22Rv1 (cell line): ENCODE data around the gene LSM5.

Experiments used
- H3K27ac ChIP-seq: fragments of 450-650 bp; 2 replicates; pipeline ENCODE4 v1.5.1; 2017
- ZFX ChIP-seq: fragments of 450-650 bp; IDR thresholded peaks from 2 replicates; pipeline ENCODE4 v1.6.1; 2017; ENCODE audit warnings: antibody characterized with exemption, borderline replicate concordance
- TF ChIP-seq, protein P1 (sequence below): fragments of 450-650 bp; IDR thresholded peaks from 2 replicates; pipeline ENCODE4 v1.5.1; 2017; ENCODE audit warnings: mild to moderate bottlenecking

Gene LSM5

GRCh38 chr7:32532716-32533115, 42.5 kb upstream of the LSM5 start:
- no peak for TF ChIP-seq ZFX

GRCh38 chr7:32532086-32532485, 41.9 kb upstream of the LSM5 start:
- no peak for TF ChIP-seq ZFX
- TF ChIP-seq, protein P1, sequence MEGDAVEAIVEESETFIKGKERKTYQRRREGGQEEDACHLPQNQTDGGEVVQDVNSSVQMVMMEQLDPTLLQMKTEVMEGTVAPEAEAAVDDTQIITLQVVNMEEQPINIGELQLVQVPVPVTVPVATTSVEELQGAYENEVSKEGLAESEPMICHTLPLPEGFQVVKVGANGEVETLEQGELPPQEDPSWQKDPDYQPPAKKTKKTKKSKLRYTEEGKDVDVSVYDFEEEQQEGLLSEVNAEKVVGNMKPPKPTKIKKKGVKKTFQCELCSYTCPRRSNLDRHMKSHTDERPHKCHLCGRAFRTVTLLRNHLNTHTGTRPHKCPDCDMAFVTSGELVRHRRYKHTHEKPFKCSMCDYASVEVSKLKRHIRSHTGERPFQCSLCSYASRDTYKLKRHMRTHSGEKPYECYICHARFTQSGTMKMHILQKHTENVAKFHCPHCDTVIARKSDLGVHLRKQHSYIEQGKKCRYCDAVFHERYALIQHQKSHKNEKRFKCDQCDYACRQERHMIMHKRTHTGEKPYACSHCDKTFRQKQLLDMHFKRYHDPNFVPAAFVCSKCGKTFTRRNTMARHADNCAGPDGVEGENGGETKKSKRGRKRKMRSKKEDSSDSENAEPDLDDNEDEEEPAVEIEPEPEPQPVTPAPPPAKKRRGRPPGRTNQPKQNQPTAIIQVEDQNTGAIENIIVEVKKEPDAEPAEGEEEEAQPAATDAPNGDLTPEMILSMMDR: no peak
- no peak overlapping the region for H3K27ac ChIP-seq

More at GRCh38 chr7:32532716-32533115, 42.5 kb upstream of the LSM5 start:
- no peak overlapping the region for H3K27ac ChIP-seq

DNA sequence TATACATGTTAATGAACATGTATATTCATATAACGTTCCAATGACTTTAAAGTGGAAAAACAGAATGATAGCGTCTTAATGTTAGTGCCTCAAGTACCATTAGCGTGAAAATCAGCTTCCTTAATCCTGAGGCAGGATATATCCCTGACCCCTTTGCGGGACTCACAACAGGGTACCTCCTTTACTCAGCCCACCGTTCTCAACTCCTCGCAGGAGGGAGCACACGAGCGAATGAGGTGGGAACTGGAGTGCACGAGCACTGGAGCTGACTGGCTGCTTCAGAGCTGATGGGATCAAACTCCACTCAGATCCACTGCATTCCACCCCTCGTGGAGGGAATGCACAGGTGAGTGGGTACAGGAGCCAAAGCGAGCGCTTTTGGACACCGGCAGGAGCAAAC, 41.2 kb upstream of the LSM5 start:
- no peak overlapping the region for H3K27ac ChIP-seq
- no peak for TF ChIP-seq ZFX
- TF ChIP-seq, protein P1: no peak

- H3K27ac ChIP-seq: no peak overlapping the region
- TF ChIP-seq, protein P1: no peak
- no peak for TF ChIP-seq ZFX
These were observed 35.7 kb upstream of the LSM5 start for GRCh38 chr7:32525839-32526238.

DNA sequence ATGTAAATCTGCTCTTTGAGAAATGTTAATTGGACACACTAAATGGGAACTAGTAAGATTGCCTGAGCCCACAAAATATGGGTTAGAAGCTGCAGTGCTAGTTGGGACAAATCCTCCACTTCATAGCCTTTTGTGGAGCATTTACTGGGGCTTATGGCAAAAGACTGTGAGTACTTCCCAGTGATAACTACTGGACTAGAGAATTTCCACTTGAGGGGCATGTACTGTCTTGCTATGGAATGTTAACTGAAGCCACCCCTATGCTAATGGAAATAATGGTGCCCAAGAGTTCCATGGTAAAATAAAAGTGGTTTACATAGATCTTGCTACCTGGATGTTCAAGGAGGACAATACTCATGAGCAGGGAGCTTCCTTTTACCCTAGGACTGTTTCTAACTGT, 34.5 kb upstream of the LSM5 start:
- TF ChIP-seq, protein P1: no peak
- no peak for TF ChIP-seq ZFX
- no peak overlapping the region for H3K27ac ChIP-seq

- H3K27ac ChIP-seq: no peak overlapping the region
- TF ChIP-seq ZFX: no peak
- TF ChIP-seq, protein P1: no peak
These were observed 32.8 kb upstream of the LSM5 start for GRCh38 chr7:32522746-32523530.

DNA sequence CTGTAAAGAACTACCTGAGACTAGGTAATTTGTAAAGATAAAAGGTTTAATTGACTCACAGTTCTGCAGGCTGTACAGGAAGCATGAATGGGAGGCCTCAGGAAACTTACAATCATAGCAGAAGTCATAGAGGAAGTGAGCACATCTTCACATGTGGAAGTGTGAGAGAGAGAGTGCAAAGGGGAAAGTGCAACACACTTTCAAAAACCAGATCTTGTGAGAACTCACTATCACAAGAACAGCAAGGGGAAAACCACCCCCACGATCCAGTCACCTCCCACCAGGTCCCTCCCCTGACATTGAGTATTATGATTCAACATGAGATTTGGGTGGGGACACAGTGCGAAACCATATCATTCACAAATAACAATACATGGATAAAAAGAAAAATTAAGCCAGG, 29.6 kb upstream of the LSM5 start:
- no peak overlapping the region for H3K27ac ChIP-seq
- TF ChIP-seq, protein P1: no peak
- no peak for TF ChIP-seq ZFX
